ENCODE measurements around the gene RUVBL1. TPM values are rescaled to one million over a fixed set of nuclear protein-coding genes. Genes with fewer than 3 reads are reported as not detected.

RUVBL1 gene
- total RNA-seq, 2 experiments from 2014 or later = 57.3 to 57.4 TPM

DNA sequence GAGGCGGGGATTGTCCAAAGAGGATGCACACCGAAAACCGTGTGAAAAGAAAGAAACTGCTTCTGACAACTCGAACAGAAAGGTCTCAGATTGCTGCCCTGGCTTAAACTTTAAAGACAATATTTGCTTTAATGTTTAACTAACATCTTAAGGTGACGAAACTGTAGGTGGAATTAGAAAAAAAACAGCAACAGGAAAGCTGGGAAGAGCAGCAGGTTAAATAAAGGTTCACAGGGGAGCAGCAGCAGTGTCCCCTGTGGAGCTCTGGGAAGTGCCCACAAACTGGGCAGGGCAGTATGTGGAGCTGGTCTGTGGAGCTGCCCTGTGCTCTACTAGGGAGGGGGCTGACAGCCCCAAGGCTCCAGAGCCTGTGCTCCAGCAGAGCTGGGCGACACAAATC lies 25.4 kb downstream of the RUVBL1 start:
- Mint-ChIP-seq H3K4me3 (no peak overlapping the region), H3K36me3 (ENCODE audit: low read depth) (peaks cover 57% of the 10 kb centered on the region), H3K4me1 (ENCODE audit: low read depth) (peaks cover 24% of the 10 kb centered on the region), H3K27me3 (ENCODE audit: low read depth) (no peaks in the 10 kb centered on the region), H3K27ac (no peak overlapping the region), H3K9me3 (ENCODE audit: insufficient read depth) (no peaks in the 10 kb centered on the region)
- no peak for ATAC-seq
- DNase-seq = no peak
- ChIA-PET POLR2A (no interaction called here), CTCF (interaction anchor here (0.8 to 10.8 kb wide), 5 partner anchors 11 to 224 kb away, joined by 3 to 138 read pairs (median 3); no protein-coding TSS in a partner anchor)

DNA sequence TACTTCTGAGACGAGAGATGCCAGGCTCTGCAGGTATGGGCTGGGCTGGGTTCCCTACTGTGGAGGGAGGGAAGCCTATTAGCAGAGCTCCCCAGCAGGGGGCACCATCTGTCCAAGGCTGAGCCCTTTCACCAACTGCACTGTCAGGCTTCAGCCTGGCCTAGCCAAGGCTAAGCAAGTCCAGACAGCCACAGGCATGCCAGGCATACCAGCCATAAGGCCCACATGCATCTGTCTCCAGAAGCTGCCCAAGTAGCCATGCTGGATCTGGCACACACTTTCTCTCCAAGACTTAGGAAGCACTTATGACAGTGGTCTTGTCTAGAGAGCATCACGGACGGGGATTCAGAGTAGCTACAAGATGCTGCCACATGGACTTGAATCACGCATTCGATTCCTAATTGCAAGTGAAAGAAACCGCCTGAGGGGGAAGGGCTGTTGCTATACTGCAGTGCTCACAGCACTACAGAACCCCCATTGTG lies 28.3 kb downstream of the RUVBL1 start:
- H3K27ac Mint-ChIP-seq = peak overlapping the region; percentile 82
- ATAC-seq = peak; percentile 98

DNA sequence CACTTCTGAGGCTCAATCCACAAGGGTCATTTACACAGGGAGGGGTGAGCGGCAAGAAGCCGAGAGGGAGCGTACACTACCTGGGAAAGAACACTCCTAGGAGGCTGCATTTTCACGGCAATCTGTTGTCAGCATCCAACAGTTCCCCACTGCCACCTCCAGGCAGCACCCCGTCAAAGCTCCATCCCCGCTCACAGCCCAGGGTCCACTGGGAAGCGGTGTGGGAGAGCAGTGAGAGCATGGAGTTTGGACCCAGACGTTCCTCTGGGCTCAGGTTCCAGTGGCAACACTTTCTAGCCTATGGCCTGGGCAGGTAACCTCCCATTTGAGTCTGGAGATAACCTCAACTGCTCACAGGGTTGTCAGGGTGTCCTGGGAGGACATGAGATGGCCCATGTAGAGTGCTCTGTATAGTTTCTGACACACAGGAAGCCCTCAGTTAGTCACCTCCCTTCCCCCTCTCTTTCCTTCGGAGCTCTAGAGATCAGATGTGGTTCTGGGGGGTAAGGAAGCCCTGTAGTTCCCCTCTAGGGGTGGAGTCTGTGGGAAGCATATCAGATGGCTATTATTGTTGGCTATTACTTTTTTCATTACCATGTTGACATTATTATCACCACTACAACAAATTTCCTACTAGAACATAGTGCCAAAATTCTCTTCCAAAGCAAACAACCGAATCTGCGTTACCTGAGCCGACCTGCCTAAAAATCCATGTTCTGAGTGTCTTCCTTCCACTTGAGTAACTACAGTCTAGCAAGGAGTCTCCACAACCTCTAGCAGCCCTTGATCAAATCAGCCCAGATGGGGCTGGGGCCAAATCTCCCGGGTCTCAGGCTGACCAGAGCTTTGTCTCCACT lies 29.1 kb downstream of the RUVBL1 start:
- H3K27ac Mint-ChIP-seq = peak overlapping the region; percentile 82
- peaks cover 45% of the 10 kb centered on the region for H3K36me3 Mint-ChIP-seq (ENCODE audit: low read depth)
- ATAC-seq (peak; percentile 70), DNase-seq (peak; percentile 43)
- H3K9me3 Mint-ChIP-seq (ENCODE audit: insufficient read depth) = no peaks in the 10 kb centered on the region
- CTCF ChIA-PET = interaction anchor here (0.9 to 10.8 kb wide), 27 partner anchors 10 to 514 kb away, joined by 3 to 138 read pairs (median 4); partner anchors contain the start of gene RUVBL1
- H3K27me3 Mint-ChIP-seq (ENCODE audit: low read depth) = no peaks in the 10 kb centered on the region
- no peak overlapping the region for H3K4me3 Mint-ChIP-seq
- H3K4me1 Mint-ChIP-seq (ENCODE audit: low read depth) = peaks cover 18% of the 10 kb centered on the region
- POLR2A ChIA-PET = interaction anchor here (0.6 to 1.2 kb wide), 2 partner anchors 24 to 29 kb away, joined by 3 read pairs; partner anchors contain the start of gene RUVBL1

More for the DNA sequence above, 28.3 kb downstream of the RUVBL1 start:
- Mint-ChIP-seq H3K4me1 (ENCODE audit: low read depth) (peaks cover 24% of the 10 kb centered on the region), H3K36me3 (ENCODE audit: low read depth) (peaks cover 53% of the 10 kb centered on the region), H3K4me3 (no peak overlapping the region), H3K27me3 (ENCODE audit: low read depth) (no peaks in the 10 kb centered on the region), H3K9me3 (ENCODE audit: insufficient read depth) (no peaks in the 10 kb centered on the region)
- peak; percentile 86 for DNase-seq
- ChIA-PET CTCF (interaction anchor here (0.8 to 10.8 kb wide), 31 partner anchors 8 to 514 kb away, joined by 3 to 138 read pairs (median 5); partner anchors contain the start of gene RUVBL1), POLR2A (interaction anchor here (0.6 to 1.2 kb wide), 2 partner anchors 23 to 29 kb away, joined by 3 read pairs; partner anchors contain the start of gene RUVBL1)

DNA sequence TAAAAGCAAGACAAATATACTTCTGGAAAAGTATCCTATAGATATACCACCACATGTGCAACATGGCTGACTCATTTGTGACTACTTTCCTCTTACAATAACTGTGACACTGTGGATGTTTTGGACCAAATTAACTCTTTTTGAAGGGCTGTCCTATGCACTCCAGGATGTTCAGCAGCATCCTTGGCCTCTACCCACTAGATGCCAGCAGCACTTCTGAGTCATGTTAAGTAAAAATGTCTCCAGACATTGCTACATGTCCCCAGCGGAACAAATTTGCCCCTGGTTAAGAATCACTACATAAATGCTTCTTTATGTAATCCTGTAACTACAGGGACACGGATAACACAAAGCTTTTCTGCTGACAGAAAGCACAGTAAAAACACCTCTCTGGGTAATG lies 32.0 kb downstream of the RUVBL1 start:
- H3K27ac Mint-ChIP-seq = no peak overlapping the region
- peaks cover 16% of the 10 kb centered on the region for H3K4me1 Mint-ChIP-seq (ENCODE audit: low read depth)
- peaks cover 31% of the 10 kb centered on the region for H3K36me3 Mint-ChIP-seq (ENCODE audit: low read depth)
- H3K9me3 Mint-ChIP-seq (ENCODE audit: insufficient read depth) = no peaks in the 10 kb centered on the region
- H3K4me3 Mint-ChIP-seq = no peak overlapping the region
- H3K27me3 Mint-ChIP-seq (ENCODE audit: low read depth) = no peaks in the 10 kb centered on the region
- ATAC-seq (no peak), DNase-seq (no peak)
- CTCF ChIA-PET = interaction anchor here (1.1 to 10.8 kb wide), 3 partner anchors 16 to 42 kb away, joined by 3 to 138 read pairs (median 9); no protein-coding TSS in a partner anchor
- POLR2A ChIA-PET = interaction anchor here (0.9 kb wide), 1 partner anchor 22 kb away, joined by 3 read pairs; no protein-coding TSS in a partner anchor

DNA sequence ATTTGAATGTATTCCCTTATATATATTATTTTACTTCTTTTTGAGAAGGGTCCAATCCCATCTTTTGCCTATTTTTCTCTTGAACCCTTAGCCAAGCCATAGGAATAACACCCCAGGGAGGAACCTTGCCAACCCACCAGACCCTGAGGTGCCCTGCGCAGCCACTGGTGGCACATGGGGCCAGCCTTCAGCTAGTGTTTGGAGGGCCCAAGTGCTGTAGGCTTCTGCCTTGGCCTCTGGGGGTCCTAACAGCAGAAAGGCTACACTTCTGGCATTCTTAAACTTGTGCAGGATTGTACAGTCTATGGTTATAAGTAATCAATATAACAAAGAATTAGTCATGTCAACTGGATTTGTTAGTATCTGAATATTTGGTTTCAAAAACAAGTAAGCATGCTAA lies 34.5 kb downstream of the RUVBL1 start:
- Mint-ChIP-seq H3K9me3 (ENCODE audit: insufficient read depth) (no peaks in the 10 kb centered on the region), H3K27ac (no peak overlapping the region), H3K36me3 (ENCODE audit: low read depth) (peaks cover 23% of the 10 kb centered on the region), H3K27me3 (ENCODE audit: low read depth) (no peaks in the 10 kb centered on the region), H3K4me3 (no peak overlapping the region), H3K4me1 (ENCODE audit: low read depth) (peaks cover 3% of the 10 kb centered on the region)
- DNase-seq (no peak), ATAC-seq (no peak)
- ChIA-PET CTCF (interaction anchor here (3.5 kb wide), 1 partner anchor 44 kb away, joined by 19 read pairs; no protein-coding TSS in a partner anchor), POLR2A (no interaction called here)

DNA sequence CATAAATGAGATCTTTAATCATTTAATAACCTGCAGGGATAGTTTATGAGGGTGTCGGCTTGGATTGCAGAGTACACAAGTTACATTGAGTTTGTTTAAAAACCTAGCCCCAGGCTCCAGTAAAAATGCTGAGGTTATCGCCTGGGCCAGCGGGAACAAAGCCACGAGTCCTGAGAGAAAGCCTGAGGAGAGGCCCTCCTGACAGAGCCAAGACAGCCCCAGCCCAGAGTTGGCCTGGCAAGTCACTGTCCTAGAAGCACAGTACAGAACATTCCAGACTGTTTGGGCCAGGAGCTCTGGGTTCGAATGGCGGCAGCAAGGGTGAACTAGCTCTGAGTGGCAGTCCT lies 39.0 kb downstream of the RUVBL1 start:
- ATAC-seq = no peak
- Mint-ChIP-seq H3K9me3 (ENCODE audit: insufficient read depth) (no peaks in the 10 kb centered on the region), H3K36me3 (ENCODE audit: low read depth) (peaks cover 27% of the 10 kb centered on the region), H3K4me1 (ENCODE audit: low read depth) (peaks cover 7% of the 10 kb centered on the region), H3K4me3 (no peak overlapping the region), H3K27ac (no peak overlapping the region), H3K27me3 (ENCODE audit: low read depth) (no peaks in the 10 kb centered on the region)
- DNase-seq = no peak
- ChIA-PET POLR2A (interaction anchor here (1.4 kb wide), 1 partner anchor 39 kb away, joined by 3 read pairs; the partner anchor contains the start of gene RUVBL1), CTCF (interaction anchor here (1.5 to 1.8 kb wide), 2 partner anchors 10 to 49 kb away, joined by 6 to 10 read pairs; no protein-coding TSS in a partner anchor)

DNA sequence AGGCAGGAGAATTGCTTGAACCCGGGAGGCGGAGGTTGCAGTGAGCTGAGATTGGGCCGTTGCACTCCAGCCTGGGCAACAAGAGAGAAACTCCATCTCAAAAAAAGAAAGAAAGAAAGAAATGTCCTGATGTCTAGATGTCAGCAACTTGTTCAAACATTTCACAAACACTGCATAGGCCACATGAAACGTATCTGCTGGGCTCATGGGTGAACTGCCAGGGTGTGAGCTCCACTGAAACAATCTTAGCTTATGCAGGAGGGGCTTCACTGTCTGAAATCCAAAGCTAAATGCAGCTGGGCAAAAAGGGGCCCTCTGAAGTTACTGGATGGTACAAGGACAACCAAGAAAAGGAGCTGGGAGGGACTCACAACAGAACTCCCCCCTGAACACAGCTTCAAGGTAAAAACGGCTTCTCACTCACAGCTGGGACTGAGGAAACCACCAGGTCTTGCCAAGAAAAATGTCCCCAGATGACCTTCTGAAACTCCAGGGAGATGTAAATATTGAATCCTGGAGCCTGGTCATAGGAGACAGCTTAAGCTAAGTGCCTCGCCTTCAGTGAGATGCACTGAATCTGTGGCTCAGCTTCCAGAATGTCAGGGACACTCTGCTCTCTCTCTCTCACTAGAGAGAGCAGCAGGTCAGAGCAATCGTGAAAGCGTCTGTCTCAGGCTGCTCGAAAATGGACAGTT lies 39.5 kb downstream of the RUVBL1 start:
- peaks cover 27% of the 10 kb centered on the region for H3K36me3 Mint-ChIP-seq (ENCODE audit: low read depth)
- no peak for ATAC-seq

DNA sequence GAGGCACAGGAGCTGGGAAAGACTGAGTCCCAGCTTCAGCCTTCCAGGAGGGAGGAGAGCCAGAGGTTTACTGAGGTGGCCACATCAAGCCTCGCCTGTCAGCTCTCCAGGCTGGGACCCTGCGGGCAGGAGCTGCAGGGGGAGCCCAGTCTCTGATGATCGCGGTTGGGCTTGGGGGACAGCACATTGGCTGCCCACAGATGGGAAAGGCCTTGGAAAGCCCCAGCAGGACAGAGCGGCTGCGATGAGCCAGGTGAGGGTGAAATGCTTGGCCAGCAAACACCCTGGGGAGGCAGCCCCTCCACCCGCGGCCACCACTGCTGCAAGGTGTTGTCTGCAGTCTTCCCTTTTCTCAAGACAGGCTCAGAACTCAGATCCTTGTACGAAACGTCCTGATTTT lies 40.2 kb downstream of the RUVBL1 start:
- no peaks in the 10 kb centered on the region for H3K9me3 Mint-ChIP-seq (ENCODE audit: insufficient read depth)
- CTCF ChIA-PET = interaction anchor here (1.5 to 1.8 kb wide), 2 partner anchors 11 to 50 kb away, joined by 6 to 10 read pairs; no protein-coding TSS in a partner anchor
- peaks cover 7% of the 10 kb centered on the region for H3K4me1 Mint-ChIP-seq (ENCODE audit: low read depth)
- no peaks in the 10 kb centered on the region for H3K27me3 Mint-ChIP-seq (ENCODE audit: low read depth)
- ATAC-seq = no peak
- H3K36me3 Mint-ChIP-seq (ENCODE audit: low read depth) = peaks cover 34% of the 10 kb centered on the region
- DNase-seq = no peak
- POLR2A ChIA-PET = interaction anchor here (1.4 kb wide), 1 partner anchor 40 kb away, joined by 3 read pairs; the partner anchor contains the start of gene RUVBL1
- H3K4me3 Mint-ChIP-seq = no peak overlapping the region
- H3K27ac Mint-ChIP-seq = no peak overlapping the region

More for the DNA sequence above, 39.5 kb downstream of the RUVBL1 start:
- Mint-ChIP-seq H3K9me3 (ENCODE audit: insufficient read depth) (no peaks in the 10 kb centered on the region), H3K27me3 (ENCODE audit: low read depth) (no peaks in the 10 kb centered on the region), H3K4me3 (no peak overlapping the region), H3K27ac (no peak overlapping the region), H3K4me1 (ENCODE audit: low read depth) (peaks cover 7% of the 10 kb centered on the region)
- CTCF ChIA-PET = interaction anchor here (1.5 to 1.8 kb wide), 2 partner anchors 11 to 49 kb away, joined by 6 to 10 read pairs; no protein-coding TSS in a partner anchor
- POLR2A ChIA-PET = interaction anchor here (0.6 to 1.4 kb wide), 2 partner anchors 40 to 417 kb away, joined by 3 read pairs; partner anchors contain the start of gene RUVBL1
- no peak for DNase-seq

DNA sequence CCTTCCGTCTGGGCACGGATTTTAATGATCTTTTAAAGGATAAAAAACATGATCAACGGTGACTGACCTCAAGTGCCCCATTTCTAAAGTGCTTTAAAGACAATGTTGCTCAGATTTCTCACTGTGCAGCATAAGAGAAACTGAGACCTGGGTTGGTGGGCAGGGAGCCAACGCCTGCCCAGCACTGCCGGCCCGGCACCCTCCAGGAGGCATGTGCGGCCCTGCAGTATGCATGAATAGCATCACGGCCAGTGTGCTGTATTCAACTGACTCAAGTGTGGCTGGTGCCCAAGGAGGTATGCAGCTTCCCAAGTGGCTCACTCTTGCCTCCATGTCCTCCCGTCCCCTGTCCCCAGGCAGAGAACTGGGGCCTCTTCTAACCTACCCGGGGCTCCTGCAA lies 41.1 kb downstream of the RUVBL1 start:
- no peaks in the 10 kb centered on the region for H3K9me3 Mint-ChIP-seq (ENCODE audit: insufficient read depth)
- DNase-seq = no peak
- H3K27ac Mint-ChIP-seq = no peak overlapping the region
- H3K36me3 Mint-ChIP-seq (ENCODE audit: low read depth) = peaks cover 40% of the 10 kb centered on the region
- no peak overlapping the region for H3K4me3 Mint-ChIP-seq
- H3K27me3 Mint-ChIP-seq (ENCODE audit: low read depth) = no peaks in the 10 kb centered on the region
- H3K4me1 Mint-ChIP-seq (ENCODE audit: low read depth) = peaks cover 7% of the 10 kb centered on the region
- no peak for ATAC-seq
- POLR2A ChIA-PET = no interaction called here
- CTCF ChIA-PET = no interaction called here

DNA sequence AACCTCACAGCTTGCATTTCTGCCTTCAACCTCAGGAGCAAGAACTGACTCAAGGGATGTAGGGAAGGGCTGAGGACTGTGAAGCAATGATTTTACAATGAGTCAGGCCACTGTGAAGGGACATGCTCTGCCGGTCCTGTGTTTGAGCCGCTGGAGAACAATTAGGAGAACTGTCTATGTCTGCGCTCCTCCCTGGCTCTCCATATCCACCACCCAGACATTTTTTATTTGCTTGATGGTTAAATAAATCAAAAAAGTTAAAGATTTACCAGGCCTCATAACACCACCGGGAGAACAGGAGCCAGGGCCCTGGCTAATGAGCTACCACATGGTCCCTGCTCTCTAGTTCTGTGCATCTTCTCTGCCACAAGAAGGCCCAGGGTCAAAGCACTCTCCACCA lies 41.8 kb downstream of the RUVBL1 start:
- H3K4me1 Mint-ChIP-seq (ENCODE audit: low read depth) = peaks cover 7% of the 10 kb centered on the region
- no peak for DNase-seq
- ChIA-PET POLR2A (no interaction called here), CTCF (interaction anchor here (0.7 kb wide), 1 partner anchor 13 kb away, joined by 5 read pairs; no protein-coding TSS in a partner anchor)
- no peak overlapping the region for H3K27ac Mint-ChIP-seq
- H3K4me3 Mint-ChIP-seq = no peak overlapping the region
- ATAC-seq = no peak
- H3K27me3 Mint-ChIP-seq (ENCODE audit: low read depth) = no peaks in the 10 kb centered on the region
- peaks cover 36% of the 10 kb centered on the region for H3K36me3 Mint-ChIP-seq (ENCODE audit: low read depth)
- H3K9me3 Mint-ChIP-seq (ENCODE audit: insufficient read depth) = no peaks in the 10 kb centered on the region

DNA sequence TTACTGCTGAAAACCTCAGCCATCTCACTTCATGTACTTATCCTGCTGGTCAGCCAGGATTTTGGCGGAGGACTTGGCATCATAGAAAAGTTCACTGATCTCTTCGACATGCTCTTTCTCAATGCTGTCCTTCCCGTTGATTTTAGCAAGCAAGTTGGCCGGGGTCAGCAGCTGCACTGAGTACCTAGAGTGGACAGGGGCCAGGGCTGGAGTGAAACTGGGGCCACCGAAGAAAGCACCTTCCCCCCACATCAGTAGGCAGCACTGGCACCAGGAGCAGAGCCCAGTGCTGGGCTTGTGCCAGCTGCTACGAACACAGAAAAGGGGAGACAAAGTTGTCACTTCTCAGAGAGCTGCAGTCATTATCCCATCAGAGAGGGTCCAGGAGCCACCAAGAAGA lies 42.4 kb downstream of the RUVBL1 start:
- POLR2A ChIA-PET = no interaction called here
- no peak overlapping the region for H3K4me3 Mint-ChIP-seq
- H3K36me3 Mint-ChIP-seq (ENCODE audit: low read depth) = peaks cover 34% of the 10 kb centered on the region
- H3K4me1 Mint-ChIP-seq (ENCODE audit: low read depth) = peaks cover 9% of the 10 kb centered on the region
- DNase-seq (no peak), ATAC-seq (no peak)
- CTCF ChIA-PET = no interaction called here
- H3K9me3 Mint-ChIP-seq (ENCODE audit: insufficient read depth) = no peaks in the 10 kb centered on the region
- no peaks in the 10 kb centered on the region for H3K27me3 Mint-ChIP-seq (ENCODE audit: low read depth)
- no peak overlapping the region for H3K27ac Mint-ChIP-seq

Data from activated CD8-positive, alpha-beta T cell treated with anti-CD3 and anti-CD28 coated beads, Interleukin-2, amount 10 ng/mL, durations not matched to agents 7 days and 5 days (primary cell).